KMS-11 (cell line): ENCODE measurements around the gene PRKX.

ENCODE experiments used
- H2AFZ ChIP-seq: fragments of 200-600 bp; sonication (generic); 2 replicates; pipeline ENCODE4 v1.6.1; 2016; ENCODE audit warnings: antibody characterized with exemption, mixed run types, low read depth
- H3K27ac ChIP-seq: fragments of 200-600 bp; sonication (generic); 2 replicates; pipeline ENCODE4 v1.6.1; 2016; ENCODE audit warnings: mild to moderate bottlenecking, mixed run types
- H3K27me3 ChIP-seq: fragments of 200-600 bp; sonication (generic); 2 replicates; pipeline ENCODE4 v1.6.1; 2017; ENCODE audit warnings: mild to moderate bottlenecking, low read depth, mixed run types, moderate library complexity; ENCODE audit not compliant: insufficient read depth
- H3K36me3 ChIP-seq: fragments of 200-600 bp; sonication (generic); 2 replicates; pipeline ENCODE4 v1.6.1; 2017; ENCODE audit warnings: mild to moderate bottlenecking, mixed run types; ENCODE audit not compliant: insufficient read depth
- H3K4me1 ChIP-seq: fragments of 200-600 bp; sonication (generic); 2 replicates; pipeline ENCODE4 v1.6.1; 2016; ENCODE audit warnings: mild to moderate bottlenecking, low read depth, mixed run types; ENCODE audit not compliant: poor library complexity, severe bottlenecking
- H3K4me2 ChIP-seq: fragments of 200-600 bp; sonication (generic); 2 replicates; pipeline ENCODE4 v1.7.0; 2016; ENCODE audit warnings: mild to moderate bottlenecking, mixed run types
- H3K4me3 ChIP-seq: fragments of 200-600 bp; sonication (generic); IDR thresholded peaks from 2 replicates; pipeline ENCODE4 v1.6.1; 2017; ENCODE audit warnings: low read depth, low read length, mixed read lengths; ENCODE audit not compliant: insufficient read depth
- H3K79me2 ChIP-seq: fragments of 200-600 bp; sonication (generic); 2 replicates; pipeline ENCODE4 v1.6.1; 2016; ENCODE audit warnings: low read depth, mixed run types; ENCODE audit not compliant: insufficient read depth
- H3K9ac ChIP-seq: fragments of 200-600 bp; sonication (generic); 2 replicates; pipeline ENCODE4 v1.6.1; 2016; ENCODE audit warnings: mild to moderate bottlenecking, mixed run types
- H4K20me1 ChIP-seq: fragments of 200-600 bp; sonication (generic); 2 replicates; pipeline ENCODE4 v1.6.1; 2016; ENCODE audit warnings: mild to moderate bottlenecking, mixed run types; ENCODE audit not compliant: insufficient read depth
- CTCF ChIP-seq: fragments of 200-600 bp; sonication (generic); conservative IDR thresholded peaks from 2 replicates; pipeline ENCODE4 v1.6.1; 2017; ENCODE audit warnings: low read depth, mild to moderate bottlenecking, antibody characterized with exemption, low read length, moderate library complexity, mixed read lengths

PRKX gene

GRCh38 chrX:3699821-3700381 lies 13.5 kb downstream of the PRKX start:
- no peak overlapping the region for H2AFZ ChIP-seq
- H3K27ac ChIP-seq, result peak overlapping the region; percentile 57
- peak overlapping the region; percentile 17; the same call in 1 of the 2 replicates for H3K4me2 ChIP-seq
- no peak overlapping the region; the same call in 1 of the 2 replicates for H3K9ac ChIP-seq
- H3K4me1 ChIP-seq, result peaks cover 4% of the 10 kb centered on the region
- TF ChIP-seq CTCF, result no peak
- no peaks in the 10 kb centered on the region for H4K20me1 ChIP-seq
- H3K36me3 ChIP-seq, result no peaks in the 10 kb centered on the region
- H3K27me3 ChIP-seq, result no peaks in the 10 kb centered on the region
- no peak overlapping the region for H3K4me3 ChIP-seq
- H3K79me2 ChIP-seq, result no peaks in the 10 kb centered on the region

- Histone ChIP-seq H3K27ac (no peak overlapping the region), H3K4me1 (peaks cover 4% of the 10 kb centered on the region), H3K9ac (no peak overlapping the region), H2AFZ (no peak overlapping the region), H3K4me2 (no peak overlapping the region), H3K27me3 (no peaks in the 10 kb centered on the region), H4K20me1 (no peaks in the 10 kb centered on the region), H3K79me2 (no peaks in the 10 kb centered on the region), H3K4me3 (no peak overlapping the region), H3K36me3 (no peaks in the 10 kb centered on the region)
- TF ChIP-seq CTCF, result no peak
Measured at GRCh38 chrX:3697701-3698279, 15.7 kb downstream of the PRKX start.

- no peak overlapping the region for H3K9ac ChIP-seq
- no peaks in the 10 kb centered on the region for H4K20me1 ChIP-seq
- no peaks in the 10 kb centered on the region for H3K27me3 ChIP-seq
- no peaks in the 10 kb centered on the region for H3K36me3 ChIP-seq
- no peak overlapping the region for H3K27ac ChIP-seq
- no peaks in the 10 kb centered on the region for H3K79me2 ChIP-seq
- H2AFZ ChIP-seq, result no peak overlapping the region
- H3K4me1 ChIP-seq, result peaks cover 4% of the 10 kb centered on the region
- H3K4me3 ChIP-seq, result no peak overlapping the region
- TF ChIP-seq CTCF, result no peak
- no peak overlapping the region for H3K4me2 ChIP-seq
Measured at GRCh38 chrX:3697220-3697684, 16.2 kb downstream of the PRKX start.

GRCh38 chrX:3695536-3695935 lies 17.9 kb downstream of the PRKX start:
- Histone ChIP-seq H3K9ac (no peak overlapping the region), H3K27me3 (no peaks in the 10 kb centered on the region), H3K4me2 (no peak overlapping the region), H3K36me3 (no peaks in the 10 kb centered on the region), H3K79me2 (no peaks in the 10 kb centered on the region), H3K4me3 (no peak overlapping the region), H2AFZ (no peak overlapping the region), H4K20me1 (no peaks in the 10 kb centered on the region), H3K4me1 (peaks cover 11% of the 10 kb centered on the region), H3K27ac (no peak overlapping the region)
- TF ChIP-seq CTCF, result no peak
